ENCODE data around the gene GPR108. TPM values are rescaled to one million over a fixed set of nuclear protein-coding genes. Genes with fewer than 3 reads are reported as not detected.

GPR108 gene
- total and polyA plus RNA-seq, 2 of the 8 experiments (the other 6 are each of a cell fraction or from before 2014, with no cell fraction given) = 34.9 to 46.0 TPM

GRCh38 chr19:6696239-6696820 lies 41.0 kb downstream of the GPR108 start:
- H4K8ac ChIP-seq (ENCODE audit: extremely low read depth, insufficient read depth, low read length) = no peak overlapping the region
- no peak overlapping the region for H3K9ac ChIP-seq (replicated peaks in 1 of 4; ENCODE audit: extremely low read depth in 1 of 4, low read depth in 3 of 4, low read length in 3 of 4)
- no peak overlapping the region for H2BK20ac ChIP-seq (ENCODE audit: low read length)
- H3K4ac ChIP-seq (replicated peaks; ENCODE audit: insufficient read length, low read depth, low read length) = no peak overlapping the region
- H2BK15ac ChIP-seq (ENCODE audit: low read length) = no peak overlapping the region
- 96% methylated on average over 13 of the region's 18 CpGs; no CpG with 5 or more reads in 1 of the 2 experiments for WGBS, 2 experiments (ENCODE audit: extremely low coverage in 1 of 2, insufficient coverage in 1 of 2, insufficient read length in 1 of 2, insufficient replicate concordance in 2 of 2, low coverage in 1 of 2, low lambda C conversion rate in 2 of 2, missing lambda C conversion rate in 1 of 2)
- H3K79me2 ChIP-seq (ENCODE audit: control insufficient read depth in 1 of 2, insufficient read depth in 2 of 2, low read length in 2 of 2) = no peaks in the 10 kb centered on the region
- no peak overlapping the region for H3K56ac ChIP-seq (replicated peaks; ENCODE audit: insufficient read length, low read depth, low read length)
- TF ChIP-seq PHF8 (conservative IDR thresholded peaks at IDR 0.05; ENCODE audit: low read depth, low read length) (no peak), SAP30 (IDR thresholded peaks at IDR 0.05; ENCODE audit: insufficient read depth, insufficient replicate concordance, low read length) (no peak), CBX8 (IDR thresholded peaks at IDR 0.05; ENCODE audit: borderline replicate concordance, low read depth, low read length) (no peak), YY1 (IDR thresholded peaks at IDR 0.05; ENCODE audit: low read depth, low read length) (no peak)
- TF ChIP-seq, protein P1, sequence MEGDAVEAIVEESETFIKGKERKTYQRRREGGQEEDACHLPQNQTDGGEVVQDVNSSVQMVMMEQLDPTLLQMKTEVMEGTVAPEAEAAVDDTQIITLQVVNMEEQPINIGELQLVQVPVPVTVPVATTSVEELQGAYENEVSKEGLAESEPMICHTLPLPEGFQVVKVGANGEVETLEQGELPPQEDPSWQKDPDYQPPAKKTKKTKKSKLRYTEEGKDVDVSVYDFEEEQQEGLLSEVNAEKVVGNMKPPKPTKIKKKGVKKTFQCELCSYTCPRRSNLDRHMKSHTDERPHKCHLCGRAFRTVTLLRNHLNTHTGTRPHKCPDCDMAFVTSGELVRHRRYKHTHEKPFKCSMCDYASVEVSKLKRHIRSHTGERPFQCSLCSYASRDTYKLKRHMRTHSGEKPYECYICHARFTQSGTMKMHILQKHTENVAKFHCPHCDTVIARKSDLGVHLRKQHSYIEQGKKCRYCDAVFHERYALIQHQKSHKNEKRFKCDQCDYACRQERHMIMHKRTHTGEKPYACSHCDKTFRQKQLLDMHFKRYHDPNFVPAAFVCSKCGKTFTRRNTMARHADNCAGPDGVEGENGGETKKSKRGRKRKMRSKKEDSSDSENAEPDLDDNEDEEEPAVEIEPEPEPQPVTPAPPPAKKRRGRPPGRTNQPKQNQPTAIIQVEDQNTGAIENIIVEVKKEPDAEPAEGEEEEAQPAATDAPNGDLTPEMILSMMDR (IDR thresholded peaks at IDR 0.05; ENCODE audit: control extremely low read depth in 1 of 3, insufficient read depth in 1 of 3, low read depth in 1 of 3, low read length in 3 of 3) = no peak
- H2BK5ac ChIP-seq (ENCODE audit: low read depth, low read length) = no peak overlapping the region
- H4K20me1 ChIP-seq (replicated peaks in 1 of 2; ENCODE audit: control insufficient read depth in 1 of 2, insufficient read depth in 2 of 2, low read length in 2 of 2) = no peaks in the 10 kb centered on the region
- H3K18ac ChIP-seq (ENCODE audit: extremely low read depth, low read length) = no peak overlapping the region
- FAIRE-seq (no peak), DNase-seq (ENCODE audit: low read depth in 1 of 2, low spot score in 2 of 2) (no peak)
- ChIA-PET CTCF (ENCODE audit: partially characterized antibody) (no interaction called here), POLR2A (ENCODE audit: partially characterized antibody) (no interaction called here)
- no peak overlapping the region for H3K4me2 ChIP-seq (ENCODE audit: insufficient read depth in 1 of 2, low read depth in 2 of 2, low read length in 2 of 2)
- no peak overlapping the region for H2BK12ac ChIP-seq (ENCODE audit: low read depth, low read length)
- no peaks in the 10 kb centered on the region for H3K4me1 ChIP-seq (replicated peaks in 1 of 4; ENCODE audit: control insufficient read depth in 3 of 4, insufficient read depth in 4 of 4, low read length in 3 of 4)
- no peaks in the 10 kb centered on the region for H3K27me3 ChIP-seq (replicated peaks in 1 of 4; ENCODE audit: control insufficient read depth in 3 of 4, extremely low read depth in 1 of 4, insufficient read depth in 3 of 4, low read length in 3 of 4)
- H4K5ac ChIP-seq (ENCODE audit: insufficient read length, low read depth, low read length) = no peak overlapping the region
- no peak overlapping the region for H3K23ac ChIP-seq (ENCODE audit: insufficient read length)
- no peak overlapping the region for H2BK120ac ChIP-seq (replicated peaks; ENCODE audit: low read depth, low read length)
- no peak overlapping the region for H2AFZ ChIP-seq (ENCODE audit: low read length)
- H4K91ac ChIP-seq (replicated peaks; ENCODE audit: insufficient read length, low read length) = no peak overlapping the region
- H3K23me2 ChIP-seq (ENCODE audit: low read depth, low read length) = no peaks in the 10 kb centered on the region
- no peaks in the 10 kb centered on the region for H3K79me1 ChIP-seq (ENCODE audit: low read depth, low read length)
- H2AK5ac ChIP-seq (ENCODE audit: low read depth, low read length) = no peak overlapping the region
- no peaks in the 10 kb centered on the region for H3K36me3 ChIP-seq (ENCODE audit: control insufficient read depth in 2 of 4, insufficient read depth in 4 of 4, low read length in 3 of 4)
- H3K27ac ChIP-seq (ENCODE audit: low read depth, low read length) = no peak overlapping the region
- H3K14ac ChIP-seq (ENCODE audit: insufficient read length) = no peak overlapping the region
- no peaks in the 10 kb centered on the region for H3K9me3 ChIP-seq (ENCODE audit: insufficient read depth in 2 of 2, low read depth in 1 of 2, low read length in 1 of 2)
- H3K4me3 ChIP-seq (ENCODE audit: extremely low read depth in 1 of 4, insufficient read depth in 2 of 4, low read depth in 3 of 4, low read length in 4 of 4) = no peak overlapping the region
